GM04503 (cell line): ENCODE measurements around the gene WNK2.

Source experiments
- DNase-seq: peaks from one replicate; pipeline ENCODE4 v3.0.0-alpha.2; 2012; ENCODE audit warnings: low read depth

Gene WNK2

DNA sequence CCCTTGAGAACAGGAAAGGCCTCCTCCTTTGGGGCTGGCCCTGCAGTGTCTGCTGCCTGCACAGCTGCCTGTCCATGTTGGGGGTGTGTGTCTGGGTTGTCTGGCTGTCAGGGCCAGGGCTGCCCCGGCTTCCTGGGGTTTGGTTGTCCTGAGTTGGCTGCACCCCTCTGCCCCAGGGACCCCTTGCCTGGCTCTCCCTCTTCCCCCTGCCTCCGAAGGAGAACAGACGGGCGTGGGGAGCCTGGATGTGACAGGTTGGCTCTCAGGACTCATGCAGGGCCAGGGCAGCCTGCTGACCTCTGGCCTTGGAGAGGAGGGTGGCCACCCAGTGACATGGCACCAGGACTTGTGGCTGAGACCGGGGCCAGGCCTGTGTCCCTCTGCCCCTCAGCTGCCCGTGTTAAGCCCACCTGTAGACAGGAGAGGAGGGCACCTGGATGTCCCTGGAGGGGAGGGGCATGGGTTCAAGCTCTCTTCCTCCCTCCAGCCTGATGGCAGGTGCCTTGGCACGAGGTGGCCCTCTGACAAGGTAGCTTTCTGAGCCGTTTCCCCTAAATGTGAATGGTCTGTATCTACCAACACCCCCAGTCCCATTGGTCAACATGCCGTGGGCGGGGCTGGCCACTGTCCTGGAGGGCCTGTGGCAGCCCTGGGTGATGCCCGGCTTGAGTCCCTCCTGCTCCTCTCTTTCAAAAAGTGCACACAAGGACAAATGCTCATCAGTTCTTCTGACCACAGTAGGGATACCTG is 34.9 kb downstream of the WNK2 start:
- no peak for DNase-seq

DNA sequence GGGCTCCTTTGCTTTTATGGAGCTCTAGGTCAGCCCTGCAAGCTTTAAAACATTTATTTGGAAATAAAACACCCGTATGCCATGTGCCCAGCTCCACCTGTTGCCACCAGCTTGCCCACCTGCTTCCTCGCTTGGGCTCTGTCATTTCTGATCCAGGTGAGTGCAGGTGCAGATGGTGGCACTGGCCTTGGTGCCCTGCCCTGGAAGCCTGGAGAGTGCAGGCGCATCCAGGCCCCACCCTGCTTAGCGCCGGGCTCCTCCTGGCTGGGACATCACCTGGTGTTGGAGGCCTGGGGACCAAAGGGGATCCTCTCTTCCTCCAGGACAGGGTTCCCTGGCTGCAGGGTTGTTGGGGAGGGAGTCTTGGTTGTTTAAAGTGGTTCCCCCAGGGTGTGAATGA is 35.8 kb downstream of the WNK2 start:
- DNase-seq, result no peak

DNA sequence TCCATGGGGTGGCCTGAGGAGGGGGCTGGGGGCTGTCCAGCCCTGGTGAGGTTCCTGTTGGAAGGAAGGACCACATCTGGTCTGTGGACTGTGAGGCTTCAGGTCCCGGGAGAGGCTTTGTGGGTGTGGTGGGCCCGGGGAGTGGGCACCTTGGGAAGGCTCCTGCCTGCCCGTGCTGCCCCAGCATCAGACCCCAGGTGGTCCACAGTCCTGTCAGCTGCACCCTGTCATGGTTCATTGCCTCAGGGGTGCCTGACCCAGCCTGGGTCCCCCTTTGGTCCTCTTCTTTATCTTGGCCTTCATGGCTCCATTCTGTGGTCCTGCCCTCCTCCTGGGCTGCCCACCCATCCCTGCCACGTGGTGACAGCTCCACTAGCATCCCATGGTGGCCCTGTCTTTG is 36.7 kb downstream of the WNK2 start:
- no peak for DNase-seq

DNA sequence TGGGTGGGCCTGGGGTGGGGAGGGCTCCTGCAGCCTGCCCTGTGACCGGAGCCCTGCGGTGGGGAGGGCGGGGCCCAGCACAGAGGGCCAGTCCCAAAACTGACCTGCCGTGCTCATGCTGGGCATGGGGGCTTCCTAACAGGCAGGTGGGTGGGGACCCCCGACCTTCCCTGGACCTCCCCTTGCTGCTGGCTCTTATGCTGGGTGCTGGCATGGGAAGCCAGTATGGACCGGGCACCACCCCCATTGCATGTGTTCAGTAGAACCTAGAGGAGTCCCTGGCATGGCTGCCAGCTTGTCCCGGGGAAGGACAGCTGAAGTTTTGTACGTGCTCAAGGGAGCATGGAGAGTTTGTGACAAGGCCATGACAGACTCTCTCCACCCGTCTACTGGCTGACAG is 37.1 kb downstream of the WNK2 start:
- no peak for DNase-seq

DNA sequence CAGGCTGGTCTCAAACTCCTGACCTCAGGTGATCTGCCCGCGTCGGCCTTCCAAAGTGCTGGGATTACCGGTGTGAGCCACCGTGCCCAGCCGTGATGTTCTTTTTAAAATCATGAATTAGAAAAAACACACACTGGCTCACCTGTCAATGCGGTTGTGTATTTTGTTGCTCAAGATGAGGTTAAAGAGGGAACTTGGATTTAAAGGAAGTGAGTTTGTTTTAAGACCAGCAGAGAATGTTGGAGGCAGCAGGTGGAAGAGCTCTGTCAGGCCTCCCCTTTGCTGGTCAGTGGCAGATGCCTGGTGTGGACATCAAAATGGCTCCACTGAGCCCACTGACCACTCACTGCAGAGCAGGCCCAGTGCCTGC is 38.9 kb downstream of the WNK2 start:
- DNase-seq, result no peak

DNA sequence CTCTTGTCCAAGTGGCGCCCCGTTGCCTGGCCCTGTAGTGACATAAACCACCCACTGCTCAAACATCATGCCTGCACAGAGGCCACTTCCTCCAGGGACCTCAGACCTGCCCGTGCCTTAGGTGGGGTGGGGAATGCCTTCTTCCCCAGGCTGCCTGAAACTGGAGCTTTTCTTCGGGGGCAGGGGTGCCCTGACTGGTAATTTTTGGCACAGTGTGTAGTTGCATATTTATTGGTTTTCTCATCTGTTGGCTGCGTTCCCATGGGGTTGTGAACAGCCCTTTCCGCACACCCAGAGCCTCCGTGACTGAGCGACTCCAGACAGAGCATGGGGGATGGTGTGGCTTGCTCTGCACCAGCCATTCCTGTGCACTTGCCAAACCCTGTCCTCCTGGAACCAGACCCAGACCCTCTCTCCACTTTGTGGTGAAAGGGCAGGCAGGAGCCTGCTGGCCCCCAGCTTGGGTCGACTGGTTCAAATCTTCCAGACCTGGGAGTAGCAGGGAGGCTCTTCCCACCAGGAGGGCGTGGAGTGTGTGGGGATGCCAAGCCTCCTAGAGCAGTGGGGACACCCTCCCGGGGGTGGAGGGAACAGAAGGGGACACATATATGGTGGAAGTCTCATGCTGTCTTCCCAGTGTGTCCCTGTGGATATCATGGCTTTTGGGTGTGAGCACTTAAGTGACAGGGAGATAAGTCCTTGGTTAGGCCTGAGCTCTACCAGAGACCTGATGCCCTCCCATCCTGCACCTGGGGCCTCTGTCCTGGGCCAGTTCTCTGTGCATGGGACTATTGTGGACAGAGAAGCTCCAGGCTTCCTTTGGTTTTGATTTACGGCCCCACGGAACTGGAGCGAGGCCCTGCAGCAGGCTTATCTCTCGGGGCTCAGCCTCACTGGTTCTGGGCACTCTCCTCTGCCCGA is 39.6 kb downstream of the WNK2 start:
- DNase-seq, result peak; percentile 34

DNA sequence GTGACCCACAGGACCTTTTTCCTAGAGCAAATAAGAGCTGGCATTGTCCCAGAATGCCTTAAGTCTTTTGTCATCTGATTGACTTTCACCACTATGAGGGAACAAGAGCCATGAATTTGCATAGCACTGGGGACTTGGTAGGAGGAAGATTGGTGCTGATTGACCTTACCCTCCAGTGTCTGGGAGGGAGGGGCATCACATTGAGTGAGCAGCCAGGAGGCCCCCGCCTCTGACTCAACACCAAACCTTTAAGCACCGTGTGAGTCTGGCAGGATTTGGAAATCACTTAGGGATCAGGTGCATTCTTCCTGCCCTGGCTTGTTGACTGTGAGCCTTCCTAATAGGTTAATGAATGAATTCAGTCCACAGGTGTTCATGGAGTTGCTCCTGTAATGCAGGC is 40.7 kb downstream of the WNK2 start:
- DNase-seq, result no peak

DNA sequence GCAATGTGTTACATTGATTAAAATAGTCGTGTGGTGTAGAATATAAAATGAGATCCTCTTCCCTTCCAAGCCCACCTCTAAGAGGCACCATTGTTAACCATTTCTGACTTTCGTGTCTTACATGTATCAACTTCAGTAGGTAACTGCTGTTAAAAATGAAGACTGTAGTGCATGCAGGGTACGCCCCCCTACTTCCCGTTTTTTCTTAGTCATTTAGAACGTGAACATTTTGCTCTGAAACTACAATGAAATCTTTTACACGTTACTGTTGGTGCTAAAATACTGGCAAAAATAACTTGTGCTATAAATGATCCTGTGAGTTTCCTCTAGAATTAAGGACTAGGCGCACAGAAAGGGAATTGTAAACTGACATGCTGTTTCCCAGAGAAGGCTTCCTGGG is 41.5 kb downstream of the WNK2 start:
- no peak for DNase-seq

DNA sequence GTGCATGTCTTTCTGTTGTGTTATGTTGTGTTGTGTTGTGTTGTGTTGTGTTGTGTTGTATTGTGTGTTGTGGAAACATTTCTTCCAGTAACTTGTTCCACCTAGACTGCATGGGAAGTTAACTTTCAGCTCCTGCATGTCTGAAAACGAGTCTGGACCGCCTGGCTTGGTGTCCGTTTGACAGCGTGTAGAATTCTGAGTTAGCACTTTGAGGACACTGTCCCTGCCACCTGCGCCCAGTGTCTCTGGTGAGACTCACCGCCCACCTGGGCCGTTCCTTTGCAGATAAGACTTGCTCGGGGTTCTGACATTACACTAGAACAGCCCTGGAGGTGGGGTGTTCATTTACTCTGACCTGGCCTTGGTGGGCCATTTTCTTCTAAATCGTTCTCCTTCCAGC is 42.0 kb downstream of the WNK2 start:
- no peak for DNase-seq

DNA sequence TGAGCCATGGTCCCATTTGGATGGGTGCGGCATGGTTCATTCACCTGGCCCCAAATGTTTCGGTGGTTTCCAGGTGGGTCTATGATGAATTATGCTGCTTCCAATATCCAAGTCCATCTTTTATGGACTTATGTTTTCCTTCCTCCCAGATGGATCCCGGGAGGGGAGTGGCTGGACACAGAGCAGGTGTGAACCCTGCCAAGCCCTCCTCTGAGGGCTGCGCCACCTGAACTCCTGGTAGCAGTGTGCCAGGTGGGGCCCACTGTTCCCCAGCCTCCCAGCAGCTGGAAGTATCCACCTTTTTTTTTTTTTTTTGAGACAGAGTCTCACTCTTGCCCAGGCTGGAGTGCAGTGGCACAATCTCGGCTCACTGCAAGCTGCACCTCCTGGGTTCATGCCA is 42.9 kb downstream of the WNK2 start:
- DNase-seq, result no peak

DNA sequence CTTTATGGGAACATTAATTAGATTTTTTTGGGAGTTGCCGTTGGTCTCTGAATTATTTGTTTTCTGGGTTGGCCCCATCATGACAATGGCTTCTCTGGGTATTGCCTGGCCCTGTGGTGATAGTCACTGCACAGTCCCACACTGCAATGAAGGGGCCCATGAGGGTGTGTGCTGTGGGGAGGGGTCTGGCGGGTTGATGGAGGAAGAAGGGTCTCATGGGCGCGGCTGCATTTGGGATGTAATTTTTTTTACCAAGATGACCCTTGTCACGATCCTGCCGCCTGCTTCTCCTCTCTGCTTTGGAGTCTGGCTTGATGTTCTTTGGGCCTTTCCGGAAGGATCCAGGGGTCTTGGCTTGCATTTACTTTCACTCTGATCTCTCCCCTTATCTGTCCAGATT is 44.1 kb downstream of the WNK2 start:
- no peak for DNase-seq

DNA sequence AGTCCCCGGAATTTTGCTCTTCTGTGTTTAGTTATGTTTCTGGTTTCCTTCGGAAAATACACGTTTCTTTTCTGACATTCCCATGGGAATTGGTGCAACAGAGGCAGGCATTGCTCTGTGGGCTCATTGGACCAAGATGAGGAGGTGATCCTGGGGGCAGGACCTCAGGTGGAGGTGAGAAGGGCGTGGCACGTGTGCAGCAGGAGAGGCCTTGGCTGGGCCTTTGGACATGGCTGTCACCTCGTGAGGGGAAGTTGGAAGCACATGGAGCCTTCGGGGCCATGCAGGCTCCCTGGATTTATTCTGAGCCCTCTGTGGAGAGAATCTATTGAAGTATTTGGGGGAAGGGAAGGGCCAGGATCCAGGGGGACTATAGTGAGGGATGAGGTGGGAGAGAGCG is 44.5 kb downstream of the WNK2 start:
- DNase-seq, result no peak

DNA sequence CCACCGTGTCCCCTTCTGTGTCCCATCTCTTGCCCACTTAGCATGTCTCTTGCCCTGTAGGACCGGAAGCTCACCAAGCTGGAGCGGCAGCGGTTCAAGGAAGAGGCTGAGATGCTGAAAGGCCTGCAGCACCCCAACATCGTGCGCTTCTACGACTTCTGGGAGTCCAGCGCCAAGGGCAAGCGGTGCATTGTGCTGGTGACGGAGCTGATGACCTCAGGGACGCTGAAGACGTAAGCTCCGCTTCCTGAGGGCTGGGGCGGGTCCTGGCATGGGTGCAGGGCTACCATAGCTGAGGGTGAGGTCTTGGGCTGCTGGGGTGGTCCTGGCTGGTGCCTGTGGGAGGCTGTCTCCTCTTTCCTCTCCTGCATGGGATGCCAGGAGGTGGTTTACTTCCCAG is 45.7 kb downstream of the WNK2 start:
- DNase-seq, result no peak

DNA sequence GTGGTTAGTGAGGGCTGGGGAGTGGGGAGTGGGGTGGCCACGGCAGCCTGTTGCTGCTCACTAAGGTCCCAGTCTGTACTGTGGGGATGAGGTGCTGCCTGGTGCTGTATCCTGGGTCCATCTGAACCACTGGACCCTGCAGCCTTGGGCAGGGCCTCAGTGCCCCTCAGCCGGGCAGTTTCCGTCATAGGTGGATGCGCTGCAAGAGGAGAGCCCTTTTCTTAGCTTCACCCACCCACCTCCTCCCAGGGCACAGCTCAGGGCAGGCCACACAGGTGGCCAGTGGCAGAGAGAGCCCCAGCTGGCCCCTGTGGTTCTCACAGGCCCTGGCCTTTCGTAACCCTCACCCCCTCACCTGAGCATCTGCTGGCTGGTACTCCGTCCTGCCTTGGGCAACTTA is 46.2 kb downstream of the WNK2 start:
- DNase-seq, result no peak

DNA sequence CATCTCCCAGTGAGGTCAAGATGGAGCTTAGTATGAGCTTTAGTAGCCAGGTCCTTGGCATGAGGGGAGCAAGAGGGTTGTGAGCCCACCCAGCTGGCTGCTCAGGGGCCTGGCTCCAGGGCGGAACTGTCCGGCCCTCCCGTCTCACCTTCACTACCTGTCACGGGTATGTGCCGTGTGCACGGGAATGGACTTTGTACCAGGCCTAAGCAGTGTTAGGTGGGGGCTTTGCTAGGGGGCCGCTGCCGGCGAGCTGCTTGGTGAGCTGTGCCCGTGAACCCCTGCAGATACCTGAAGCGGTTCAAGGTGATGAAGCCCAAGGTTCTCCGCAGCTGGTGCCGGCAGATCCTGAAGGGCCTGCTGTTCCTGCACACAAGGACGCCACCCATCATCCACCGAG is 46.7 kb downstream of the WNK2 start:
- no peak for DNase-seq

DNA sequence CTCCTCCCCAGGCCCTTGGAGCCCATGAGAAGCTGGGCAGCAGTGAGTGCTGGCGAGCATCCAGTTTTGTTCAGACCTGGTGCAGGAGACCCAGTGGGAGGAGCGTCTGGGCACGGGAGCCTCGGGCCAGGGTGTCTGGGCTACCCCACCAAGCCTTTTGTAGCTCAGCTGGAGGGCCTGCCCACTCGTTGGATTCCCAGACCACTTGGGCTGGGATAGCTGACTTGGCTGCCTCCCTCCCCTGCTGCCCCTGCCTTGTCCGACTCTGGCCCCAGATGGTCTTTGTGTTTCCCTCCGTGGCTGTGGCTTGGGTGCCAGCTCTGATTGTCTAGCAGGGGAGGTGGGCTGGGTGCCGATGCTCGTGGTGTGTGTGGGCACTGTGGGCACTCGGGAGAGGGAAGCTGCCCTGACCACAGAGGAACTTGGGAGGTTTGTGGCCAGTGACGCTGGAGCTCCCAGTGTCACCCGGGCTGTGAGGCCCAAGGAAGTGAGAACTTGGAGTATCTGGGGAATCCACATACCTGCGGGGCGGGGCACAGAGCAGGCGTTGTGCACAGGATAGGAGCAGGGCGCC is 47.3 kb downstream of the WNK2 start:
- no peak for DNase-seq

DNA sequence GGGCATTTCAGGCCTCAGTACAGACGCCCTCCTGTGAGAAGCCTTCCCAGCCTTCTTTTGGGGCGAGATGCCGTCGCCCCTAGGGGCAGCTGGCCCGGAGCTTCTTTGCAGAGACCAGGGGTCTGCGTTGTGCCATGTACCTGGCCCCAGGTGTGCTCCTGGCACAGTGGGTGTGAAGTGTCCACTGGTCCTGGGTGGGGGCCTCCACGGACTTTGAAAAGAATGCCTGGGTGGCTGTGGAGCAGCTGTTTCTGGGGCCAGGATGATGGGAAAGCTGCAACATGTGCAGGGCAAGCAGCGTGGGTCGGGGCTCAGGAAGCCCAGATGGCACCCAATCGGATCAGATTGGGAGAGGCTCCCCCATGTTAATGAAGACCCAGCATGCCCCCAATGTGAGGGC is 47.8 kb downstream of the WNK2 start:
- DNase-seq, result no peak

DNA sequence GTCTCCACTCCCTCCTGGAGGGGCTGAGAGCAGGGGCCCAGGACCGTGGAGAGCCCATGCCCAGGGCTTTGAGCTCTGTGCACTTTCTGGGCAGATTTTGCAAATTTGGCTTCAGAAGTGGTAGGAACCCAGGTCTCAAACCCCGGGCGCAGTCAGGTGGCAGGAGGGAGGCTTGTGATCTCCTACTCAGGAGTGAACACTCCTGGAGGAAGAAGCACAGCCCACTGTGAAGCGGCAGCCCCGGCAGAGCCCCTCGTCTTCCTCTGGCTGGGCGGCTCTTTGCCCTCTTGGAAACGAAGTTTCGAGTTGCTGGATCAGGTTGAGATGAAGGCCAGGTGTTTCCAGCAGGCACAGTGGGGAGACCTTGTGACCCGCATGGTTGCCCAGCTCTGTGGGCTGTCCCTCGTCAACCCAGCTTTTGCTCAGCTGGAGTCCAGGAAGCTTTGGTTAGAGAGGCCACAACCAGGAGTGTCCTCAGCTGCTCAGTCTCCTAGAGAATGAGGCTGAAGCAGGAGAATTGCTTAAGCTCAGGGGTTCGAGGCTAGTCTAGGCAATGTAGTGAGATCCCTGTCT is 48.5 kb downstream of the WNK2 start:
- DNase-seq, result no peak

DNA sequence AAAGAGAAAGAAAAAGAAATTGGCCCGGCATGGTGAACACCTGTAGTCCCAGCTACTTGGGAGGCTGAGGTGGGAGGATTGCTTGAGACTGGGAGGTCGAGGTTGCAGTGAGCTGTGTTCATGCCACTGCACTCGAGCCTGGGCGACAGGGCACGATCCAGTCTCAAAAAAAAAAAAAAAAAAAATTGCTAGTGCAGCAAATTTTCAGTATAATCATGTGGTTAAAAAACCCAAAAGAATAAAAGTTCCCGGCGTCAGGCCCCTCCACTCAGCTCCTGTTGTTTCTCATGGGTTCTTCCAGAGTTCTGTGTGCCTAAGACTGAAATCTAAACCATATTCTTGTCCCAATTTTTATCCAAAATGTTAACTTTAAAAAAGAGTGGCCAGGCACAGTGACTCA is 49.1 kb downstream of the WNK2 start:
- no peak for DNase-seq

DNA sequence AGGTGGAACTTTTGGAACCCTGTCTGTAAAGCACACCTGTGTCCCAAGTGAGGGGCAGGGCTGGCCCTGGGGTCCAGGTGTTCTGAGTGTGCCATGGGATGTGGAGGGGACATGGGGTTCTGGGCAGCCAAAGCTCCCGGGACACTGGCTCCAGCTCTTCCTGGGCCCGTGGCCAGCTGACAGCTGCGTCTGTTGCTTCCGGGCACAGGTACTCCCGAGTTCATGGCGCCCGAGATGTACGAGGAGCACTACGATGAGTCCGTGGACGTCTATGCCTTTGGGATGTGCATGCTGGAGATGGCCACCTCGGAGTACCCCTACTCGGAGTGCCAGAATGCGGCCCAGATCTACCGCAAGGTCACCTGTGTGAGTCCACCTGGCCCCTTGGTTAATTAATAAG is 50.7 kb downstream of the WNK2 start:
- no peak for DNase-seq

DNA sequence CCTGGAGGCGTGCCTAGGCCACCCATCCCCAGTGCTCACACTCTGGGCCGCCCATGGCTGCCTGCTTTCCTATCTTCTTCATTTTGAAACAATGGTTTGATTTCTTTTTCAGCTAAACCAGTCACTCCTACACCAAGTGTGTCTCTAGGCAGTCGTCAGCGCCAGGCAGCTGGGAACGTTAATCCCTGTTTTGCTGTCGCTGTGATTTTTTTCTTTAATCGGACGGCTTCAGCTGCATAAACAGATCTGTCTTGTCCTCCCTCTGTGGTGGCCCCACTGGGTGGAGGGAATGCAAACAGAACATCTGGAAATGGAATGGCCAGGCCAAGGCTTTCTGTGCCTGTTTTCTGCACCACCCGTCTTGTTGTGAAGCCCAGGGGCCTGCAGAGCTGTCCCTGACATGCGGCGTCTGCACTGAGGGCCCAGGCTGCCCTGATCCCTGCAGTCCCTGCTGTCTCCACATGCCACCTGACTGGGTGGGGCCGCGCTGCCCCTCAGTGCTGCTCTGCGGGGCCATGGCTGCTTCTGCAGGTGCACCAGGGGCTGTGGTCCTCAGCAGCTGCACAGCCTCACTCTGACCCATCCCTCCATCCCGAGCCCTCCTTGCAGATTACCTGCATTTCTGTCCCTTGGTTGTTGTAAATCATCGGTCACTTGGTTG is 51.5 kb downstream of the WNK2 start:
- no peak for DNase-seq

DNA sequence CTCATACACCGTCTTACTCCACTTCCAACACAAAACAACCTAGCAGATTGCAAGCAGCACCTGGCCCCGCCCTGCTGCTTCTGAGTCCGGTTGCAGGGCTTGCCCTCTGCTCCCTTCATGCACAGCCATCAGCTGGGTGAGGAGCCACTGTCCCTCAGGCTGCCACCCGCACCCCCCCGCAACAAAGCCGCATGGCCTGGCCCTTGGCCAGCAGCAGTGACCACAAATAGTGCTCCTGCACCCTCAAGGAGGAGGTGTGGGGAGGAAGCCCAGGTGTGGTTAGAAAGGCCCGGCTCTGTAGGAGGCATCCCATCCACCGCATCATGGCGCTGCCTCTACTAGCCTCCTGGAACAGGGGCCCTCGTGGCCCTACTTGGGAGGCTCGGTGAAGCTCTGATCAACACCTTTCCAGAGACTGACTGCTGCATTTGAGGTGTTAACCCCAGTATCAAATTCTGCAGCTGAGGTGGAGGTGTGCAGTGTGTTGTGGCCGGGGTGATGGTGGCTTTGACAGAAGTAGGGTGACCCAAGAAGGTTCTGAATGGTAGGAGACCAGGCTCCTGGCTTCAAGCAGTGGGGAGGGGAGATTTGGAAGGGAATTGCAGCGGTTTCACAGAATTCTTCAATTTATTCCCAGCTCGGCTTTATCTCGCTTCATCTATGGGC is 52.7 kb downstream of the WNK2 start:
- no peak for DNase-seq
